VCaP (cell line): ENCODE measurements around the gene IVD.

Experiments used
- H3K27ac ChIP-seq: fragments of 450-650 bp; 2 replicates; pipeline ENCODE4 v1.5.1; 2017
- CTCF ChIP-seq: fragments of 450-650 bp; conservative IDR thresholded peaks from 2 replicates; pipeline ENCODE4 v1.5.1; 2017; ENCODE audit warnings: mild to moderate bottlenecking, moderate library complexity

The IVD gene

GRCh38 chr15:40427188-40427587, 21.6 kb downstream of the IVD start:
- H3K27ac ChIP-seq = no peak overlapping the region
- no peak for TF ChIP-seq CTCF

GRCh38 chr15:40428185-40428584, 22.6 kb downstream of the IVD start:
- no peak for TF ChIP-seq CTCF
- no peak overlapping the region for H3K27ac ChIP-seq

GRCh38 chr15:40429068-40429710, 23.6 kb downstream of the IVD start:
- H3K27ac ChIP-seq = no peak overlapping the region
- TF ChIP-seq CTCF = no peak

GRCh38 chr15:40430271-40430805, 24.7 kb downstream of the IVD start:
- TF ChIP-seq CTCF = no peak
- no peak overlapping the region for H3K27ac ChIP-seq

GRCh38 chr15:40435023-40435709, 29.6 kb downstream of the IVD start:
- TF ChIP-seq CTCF = no peak
- H3K27ac ChIP-seq = no peak overlapping the region

GRCh38 chr15:40435710-40436089, 30.1 kb downstream of the IVD start:
- peak overlapping the region; percentile 56; the same call in 1 of the 2 replicates for H3K27ac ChIP-seq

More at GRCh38 chr15:40435710-40436089, 30.1 kb downstream of the IVD start:
- no peak for TF ChIP-seq CTCF
